WTC11 (cell line): ENCODE measurements around the gene DENND6A. TPM values are rescaled to one million over a fixed set of nuclear protein-coding genes. Genes with fewer than 3 reads are reported as not detected.

Experiments
- ATAC-seq: fragments of 200-7000 bp; cut with Tn5 transposase; 2 replicates; pipeline ENCODE4 v1.10.0; 2021; ENCODE audit warnings: mild to moderate bottlenecking, moderate library complexity
- CTCF ChIA-PET: fragments of 300-600 bp; sonication (Branson Sonifier 250); formaldehyde crosslinking; loops from one replicate; lab custom pipeline; 2021; ENCODE audit warnings: antibody characterized with exemption; lab: Charles Lee
- POLR2A ChIA-PET: fragments of 350-600 bp; sonication (Branson Sonifier 250); formaldehyde crosslinking; loops from one replicate; lab custom pipeline; 2021; ENCODE audit warnings: antibody characterized with exemption; lab: Charles Lee
- DNase-seq: peaks from one replicate; pipeline ENCODE4 v3.0.0; 2021; ENCODE audit warnings: low spot score
- H3K27ac Mint-ChIP-seq: 2 replicates; pipeline ENCODE4 v1.8.0; 2021; ENCODE audit warnings: mixed read lengths
- H3K27me3 Mint-ChIP-seq: 2 replicates; pipeline ENCODE4 v1.8.0; 2021; ENCODE audit warnings: low read depth, mild to moderate bottlenecking, moderate library complexity, mixed read lengths
- H3K36me3 Mint-ChIP-seq: 2 replicates; pipeline ENCODE4 v1.8.0; 2021; ENCODE audit warnings: mixed read lengths
- H3K4me1 Mint-ChIP-seq: 2 replicates; pipeline ENCODE4 v1.8.0; 2022; ENCODE audit warnings: mixed read lengths
- H3K4me3 Mint-ChIP-seq: 2 replicates; pipeline ENCODE4 v1.8.0; 2021; ENCODE audit warnings: mild to moderate bottlenecking, moderate library complexity, mixed read lengths
- H3K9me3 Mint-ChIP-seq: 2 replicates; pipeline ENCODE4 v1.8.0; 2021; ENCODE audit warnings: mixed read lengths
- CREM ChIP-seq: sonication (generic); formaldehyde crosslinking; IDR thresholded peaks from 2 replicates; pipeline ENCODE4 v1.8.1; 2022; ENCODE audit warnings: mild to moderate bottlenecking, missing genetic modification reagents, moderate library complexity
- ELF4 ChIP-seq: sonication (generic); formaldehyde crosslinking; IDR thresholded peaks from 2 replicates; pipeline ENCODE4 v1.8.1; 2022; ENCODE audit warnings: low read depth, mild to moderate bottlenecking, moderate library complexity, missing genetic modification reagents
- EMX1 ChIP-seq: fragments of 250-450 bp; sonication (Bioruptor Pico); IDR thresholded peaks from 2 replicates; pipeline ENCODE4 v1.8.0; 2021; ENCODE audit warnings: mild to moderate bottlenecking
- ESRRA ChIP-seq: sonication (generic); formaldehyde crosslinking; IDR thresholded peaks from 2 replicates; pipeline ENCODE4 v1.8.1; 2022; ENCODE audit warnings: mild to moderate bottlenecking, missing genetic modification reagents, borderline replicate concordance
- ETV6 ChIP-seq: sonication (generic); formaldehyde crosslinking; IDR thresholded peaks from 2 replicates; pipeline ENCODE4 v1.8.1; 2022; ENCODE audit warnings: mild to moderate bottlenecking, missing genetic modification reagents
- FOXJ3 ChIP-seq: sonication (generic); formaldehyde crosslinking; IDR thresholded peaks from 2 replicates; pipeline ENCODE4 v1.9.0; 2021; ENCODE audit warnings: missing genetic modification reagents, mild to moderate bottlenecking, borderline replicate concordance
- IRF2 ChIP-seq: sonication (generic); formaldehyde crosslinking; IDR thresholded peaks from 2 replicates; pipeline ENCODE4 v1.8.0; 2022; ENCODE audit warnings: low read depth, missing genetic modification reagents, borderline replicate concordance
- JUN ChIP-seq: sonication (generic); formaldehyde crosslinking; IDR thresholded peaks from 2 replicates; pipeline ENCODE4 v1.8.0; 2023; ENCODE audit warnings: mild to moderate bottlenecking, missing genetic modification reagents
- KAT7 ChIP-seq: sonication (generic); formaldehyde crosslinking; IDR thresholded peaks from 2 replicates; pipeline ENCODE4 v1.8.1; 2023; ENCODE audit warnings: missing genetic modification reagents, mild to moderate bottlenecking, borderline replicate concordance
- MXD4 ChIP-seq: fragments of 250-450 bp; sonication (Bioruptor Pico); IDR thresholded peaks from 2 replicates; pipeline ENCODE4 v1.8.0; 2021; ENCODE audit warnings: mild to moderate bottlenecking, moderate library complexity, borderline replicate concordance
- NFATC4 ChIP-seq: fragments of 250-450 bp; sonication (Bioruptor Pico); IDR thresholded peaks from 2 replicates; pipeline ENCODE4 v1.9.0; 2021; ENCODE audit warnings: mild to moderate bottlenecking
- NFYB ChIP-seq: sonication (generic); formaldehyde crosslinking; conservative IDR thresholded peaks from 2 replicates; pipeline ENCODE4 v1.8.0; 2022; ENCODE audit warnings: low read depth, missing genetic modification reagents
- NR1H2 ChIP-seq: sonication (generic); formaldehyde crosslinking; IDR thresholded peaks from 2 replicates; pipeline ENCODE4 v1.9.0; 2021; ENCODE audit warnings: mild to moderate bottlenecking, moderate library complexity, missing genetic modification reagents
- OVOL2 ChIP-seq: fragments of 250-450 bp; sonication (Bioruptor Pico); IDR thresholded peaks from 2 replicates; pipeline ENCODE4 v1.9.0; 2021; ENCODE audit warnings: mild to moderate bottlenecking, borderline replicate concordance
- SMAD4 ChIP-seq: sonication (generic); formaldehyde crosslinking; IDR thresholded peaks from 2 replicates; pipeline ENCODE4 v1.8.0; 2022; ENCODE audit warnings: mild to moderate bottlenecking, missing genetic modification reagents
- SOX15 ChIP-seq: fragments of 250-450 bp; sonication (Bioruptor Pico); IDR thresholded peaks from 2 replicates; pipeline ENCODE4 v1.9.0; 2021; ENCODE audit warnings: mild to moderate bottlenecking
- ZBTB21 ChIP-seq: sonication (generic); formaldehyde crosslinking; IDR thresholded peaks from 2 replicates; pipeline ENCODE4 v1.8.1; 2023; ENCODE audit warnings: mild to moderate bottlenecking, missing genetic modification reagents, borderline replicate concordance
- ZNF219 ChIP-seq: sonication (generic); formaldehyde crosslinking; IDR thresholded peaks from 2 replicates; pipeline ENCODE4 v1.8.0; 2023; ENCODE audit warnings: missing genetic modification reagents, mild to moderate bottlenecking, borderline replicate concordance
- ZNF263 ChIP-seq: sonication (generic); formaldehyde crosslinking; IDR thresholded peaks from 2 replicates; pipeline ENCODE4 v1.8.1; 2022; ENCODE audit warnings: low read depth, mild to moderate bottlenecking, moderate library complexity, missing genetic modification reagents
- ZNF396 ChIP-seq: fragments of 250-450 bp; sonication (Bioruptor Pico); IDR thresholded peaks from 2 replicates; pipeline ENCODE4 v1.8.0; 2021; ENCODE audit warnings: mild to moderate bottlenecking, moderate library complexity, borderline replicate concordance
- total RNA-seq: library from RNA; stranded (reverse); gene quantifications from 3 replicates; pipeline ENCODE4 v1.2.3, GENCODE V29; 2021
- TF ChIP-seq, protein P1 (sequence below): sonication (generic); formaldehyde crosslinking; IDR thresholded peaks from 2 replicates; pipeline ENCODE4 v1.8.1; 2023; ENCODE audit warnings: mild to moderate bottlenecking, missing genetic modification reagents
- TF ChIP-seq, protein P2 (sequence below): sonication (generic); formaldehyde crosslinking; IDR thresholded peaks from 2 replicates; pipeline ENCODE4 v1.8.1; 2022; ENCODE audit warnings: mild to moderate bottlenecking, moderate library complexity, missing genetic modification reagents
- TF ChIP-seq, protein P3 (sequence below): sonication (generic); formaldehyde crosslinking; IDR thresholded peaks from 2 replicates; pipeline ENCODE4 v1.8.1; 2022; ENCODE audit warnings: mild to moderate bottlenecking, missing genetic modification reagents, moderate library complexity, borderline replicate concordance
- TF ChIP-seq, protein P4 (sequence below): sonication (generic); formaldehyde crosslinking; IDR thresholded peaks from 2 replicates; pipeline ENCODE4 v1.8.1; 2023; ENCODE audit warnings: mild to moderate bottlenecking, missing genetic modification reagents, moderate library complexity
- TF ChIP-seq, protein P5 (sequence below): fragments of 250-450 bp; sonication (Bioruptor Pico); IDR thresholded peaks from 2 replicates; pipeline ENCODE4 v1.9.0; 2021; ENCODE audit warnings: mild to moderate bottlenecking
- TF ChIP-seq, protein P6 (sequence below): sonication (generic); formaldehyde crosslinking; IDR thresholded peaks from 2 replicates; pipeline ENCODE4 v1.8.0; 2022; ENCODE audit warnings: mild to moderate bottlenecking, missing genetic modification reagents
- TF ChIP-seq, protein P7 (sequence below): fragments of 250-450 bp; sonication (Bioruptor Pico); IDR thresholded peaks from 2 replicates; pipeline ENCODE4 v1.9.0; 2021; ENCODE audit warnings: moderate library complexity, mild to moderate bottlenecking, inconsistent platforms, borderline replicate concordance

The DENND6A gene
- total RNA-seq, 1 experiment from 2014 or later, result 13.9 TPM

DNA sequence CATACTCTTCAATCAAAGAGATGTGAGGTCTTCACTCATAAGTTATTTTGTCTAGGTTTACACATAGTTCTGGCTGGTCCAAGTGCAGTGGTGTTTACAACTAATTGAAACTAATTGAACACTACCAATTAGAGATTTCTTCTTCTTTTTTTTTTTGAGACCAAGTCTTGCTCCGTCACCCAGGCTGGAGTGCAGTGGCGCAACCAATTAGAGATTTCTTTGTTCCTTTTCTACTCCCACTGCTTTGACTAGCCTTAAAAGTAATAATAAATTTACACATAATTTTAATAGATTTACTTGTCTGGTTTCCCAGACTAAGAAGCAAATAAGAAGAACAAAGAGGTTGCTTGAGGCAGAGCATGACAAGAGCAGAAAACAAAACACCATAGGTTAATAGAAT, 6.7 kb upstream of the DENND6A start (continued):
- TF ChIP-seq, protein P1, sequence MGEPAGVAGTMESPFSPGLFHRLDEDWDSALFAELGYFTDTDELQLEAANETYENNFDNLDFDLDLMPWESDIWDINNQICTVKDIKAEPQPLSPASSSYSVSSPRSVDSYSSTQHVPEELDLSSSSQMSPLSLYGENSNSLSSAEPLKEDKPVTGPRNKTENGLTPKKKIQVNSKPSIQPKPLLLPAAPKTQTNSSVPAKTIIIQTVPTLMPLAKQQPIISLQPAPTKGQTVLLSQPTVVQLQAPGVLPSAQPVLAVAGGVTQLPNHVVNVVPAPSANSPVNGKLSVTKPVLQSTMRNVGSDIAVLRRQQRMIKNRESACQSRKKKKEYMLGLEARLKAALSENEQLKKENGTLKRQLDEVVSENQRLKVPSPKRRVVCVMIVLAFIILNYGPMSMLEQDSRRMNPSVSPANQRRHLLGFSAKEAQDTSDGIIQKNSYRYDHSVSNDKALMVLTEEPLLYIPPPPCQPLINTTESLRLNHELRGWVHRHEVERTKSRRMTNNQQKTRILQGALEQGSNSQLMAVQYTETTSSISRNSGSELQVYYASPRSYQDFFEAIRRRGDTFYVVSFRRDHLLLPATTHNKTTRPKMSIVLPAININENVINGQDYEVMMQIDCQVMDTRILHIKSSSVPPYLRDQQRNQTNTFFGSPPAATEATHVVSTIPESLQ (CRISPR knock-in tag), result no peak

DNA sequence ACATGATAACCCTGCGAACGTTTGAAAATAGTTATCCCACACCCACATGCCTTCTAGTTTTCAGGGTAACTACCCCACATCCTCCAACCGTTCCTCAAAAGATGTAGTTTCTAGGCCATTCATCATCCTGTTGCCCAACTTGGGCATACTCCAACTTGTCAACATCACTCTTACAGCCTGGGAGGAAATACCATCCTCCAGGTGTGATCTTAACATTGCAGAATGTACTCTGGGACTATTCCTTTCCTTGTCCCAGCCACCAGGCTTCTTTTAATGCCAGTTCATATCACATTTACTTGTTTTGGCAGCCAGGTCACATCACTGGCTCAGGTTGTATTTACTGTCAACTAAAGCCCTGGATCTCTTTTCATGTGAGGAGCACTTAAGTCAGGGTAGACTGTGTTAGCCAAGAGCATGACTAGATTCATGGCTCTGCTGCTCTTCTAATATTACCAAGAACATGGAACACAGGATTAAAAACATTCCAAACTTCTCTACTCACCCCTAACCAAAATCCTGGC, 4.0 kb upstream of the DENND6A start:
- CTCF ChIA-PET, result no interaction called here
- Mint-ChIP-seq H3K27me3 (no peaks in the 10 kb centered on the region), H3K36me3 (no peaks in the 10 kb centered on the region), H3K27ac (no peak overlapping the region), H3K4me1 (no peaks in the 10 kb centered on the region; the same call in 1 of the 2 replicates), H3K4me3 (no peak overlapping the region), H3K9me3 (no peaks in the 10 kb centered on the region)
- DNase-seq, result no peak
- ATAC-seq, result no peak
- TF ChIP-seq, protein P2, sequence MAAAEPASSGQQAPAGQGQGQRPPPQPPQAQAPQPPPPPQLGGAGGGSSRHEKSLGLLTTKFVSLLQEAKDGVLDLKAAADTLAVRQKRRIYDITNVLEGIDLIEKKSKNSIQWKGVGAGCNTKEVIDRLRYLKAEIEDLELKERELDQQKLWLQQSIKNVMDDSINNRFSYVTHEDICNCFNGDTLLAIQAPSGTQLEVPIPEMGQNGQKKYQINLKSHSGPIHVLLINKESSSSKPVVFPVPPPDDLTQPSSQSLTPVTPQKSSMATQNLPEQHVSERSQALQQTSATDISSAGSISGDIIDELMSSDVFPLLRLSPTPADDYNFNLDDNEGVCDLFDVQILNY (CRISPR knock-in tag), result no peak
- TF ChIP-seq ZNF263, result no peak
- no peak for TF ChIP-seq ZNF219 (CRISPR knock-in tag)
- TF ChIP-seq NFYB (CRISPR knock-in tag), result no peak
- TF ChIP-seq ZNF396 (CRISPR knock-in tag), result no peak
- TF ChIP-seq, protein P3, sequence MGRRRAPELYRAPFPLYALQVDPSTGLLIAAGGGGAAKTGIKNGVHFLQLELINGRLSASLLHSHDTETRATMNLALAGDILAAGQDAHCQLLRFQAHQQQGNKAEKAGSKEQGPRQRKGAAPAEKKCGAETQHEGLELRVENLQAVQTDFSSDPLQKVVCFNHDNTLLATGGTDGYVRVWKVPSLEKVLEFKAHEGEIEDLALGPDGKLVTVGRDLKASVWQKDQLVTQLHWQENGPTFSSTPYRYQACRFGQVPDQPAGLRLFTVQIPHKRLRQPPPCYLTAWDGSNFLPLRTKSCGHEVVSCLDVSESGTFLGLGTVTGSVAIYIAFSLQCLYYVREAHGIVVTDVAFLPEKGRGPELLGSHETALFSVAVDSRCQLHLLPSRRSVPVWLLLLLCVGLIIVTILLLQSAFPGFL (CRISPR knock-in tag), result no peak
- TF ChIP-seq FOXJ3 (CRISPR knock-in tag), result no peak
- TF ChIP-seq JUN (CRISPR knock-in tag), result no peak
- TF ChIP-seq, protein P4, sequence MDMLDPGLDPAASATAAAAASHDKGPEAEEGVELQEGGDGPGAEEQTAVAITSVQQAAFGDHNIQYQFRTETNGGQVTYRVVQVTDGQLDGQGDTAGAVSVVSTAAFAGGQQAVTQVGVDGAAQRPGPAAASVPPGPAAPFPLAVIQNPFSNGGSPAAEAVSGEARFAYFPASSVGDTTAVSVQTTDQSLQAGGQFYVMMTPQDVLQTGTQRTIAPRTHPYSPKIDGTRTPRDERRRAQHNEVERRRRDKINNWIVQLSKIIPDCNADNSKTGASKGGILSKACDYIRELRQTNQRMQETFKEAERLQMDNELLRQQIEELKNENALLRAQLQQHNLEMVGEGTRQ (CRISPR knock-in tag), result no peak
- TF ChIP-seq, protein P5, sequence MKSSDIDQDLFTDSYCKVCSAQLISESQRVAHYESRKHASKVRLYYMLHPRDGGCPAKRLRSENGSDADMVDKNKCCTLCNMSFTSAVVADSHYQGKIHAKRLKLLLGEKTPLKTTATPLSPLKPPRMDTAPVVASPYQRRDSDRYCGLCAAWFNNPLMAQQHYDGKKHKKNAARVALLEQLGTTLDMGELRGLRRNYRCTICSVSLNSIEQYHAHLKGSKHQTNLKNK, result no peak
- TF ChIP-seq ZBTB21 (CRISPR knock-in tag), result no peak
- TF ChIP-seq IRF2, result no peak
- POLR2A ChIA-PET, result no interaction called here

DNA sequence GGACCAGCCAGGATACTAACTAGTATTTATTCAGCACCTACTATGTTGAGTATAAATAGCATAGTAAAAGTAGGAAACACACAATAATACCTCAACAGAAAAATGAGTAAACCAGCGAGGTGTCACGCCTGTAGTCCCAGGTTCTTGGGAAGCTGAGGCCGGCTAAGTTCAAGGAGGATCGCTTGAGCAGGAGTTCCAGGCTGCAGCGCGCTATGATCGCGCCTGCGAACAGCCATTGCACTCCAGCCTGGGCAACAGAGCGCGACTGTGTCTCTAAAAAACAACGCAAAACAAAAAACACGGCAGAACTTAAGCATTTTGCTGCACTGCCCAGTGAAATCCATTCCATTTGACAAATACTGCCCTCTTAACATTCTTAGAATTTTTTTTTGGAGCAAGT, 1.3 kb upstream of the DENND6A start:
- ChIA-PET POLR2A (no interaction called here), CTCF (no interaction called here)
- no peak for DNase-seq
- Mint-ChIP-seq H3K27ac (no peak overlapping the region), H3K27me3 (no peaks in the 10 kb centered on the region), H3K36me3 (no peaks in the 10 kb centered on the region), H3K4me3 (peak overlapping the region; percentile 88), H3K9me3 (no peaks in the 10 kb centered on the region), H3K4me1 (peaks cover 13% of the 10 kb centered on the region)
- no peak for ATAC-seq
- TF ChIP-seq CREM, result no peak
- TF ChIP-seq NFYB (CRISPR knock-in tag), result no peak
- TF ChIP-seq ELF4 (CRISPR knock-in tag), result no peak
- no peak for TF ChIP-seq OVOL2 (CRISPR knock-in tag)
- TF ChIP-seq, protein P6, sequence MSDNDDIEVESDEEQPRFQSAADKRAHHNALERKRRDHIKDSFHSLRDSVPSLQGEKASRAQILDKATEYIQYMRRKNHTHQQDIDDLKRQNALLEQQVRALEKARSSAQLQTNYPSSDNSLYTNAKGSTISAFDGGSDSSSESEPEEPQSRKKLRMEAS (CRISPR knock-in tag), result no peak
- TF ChIP-seq, protein P7, sequence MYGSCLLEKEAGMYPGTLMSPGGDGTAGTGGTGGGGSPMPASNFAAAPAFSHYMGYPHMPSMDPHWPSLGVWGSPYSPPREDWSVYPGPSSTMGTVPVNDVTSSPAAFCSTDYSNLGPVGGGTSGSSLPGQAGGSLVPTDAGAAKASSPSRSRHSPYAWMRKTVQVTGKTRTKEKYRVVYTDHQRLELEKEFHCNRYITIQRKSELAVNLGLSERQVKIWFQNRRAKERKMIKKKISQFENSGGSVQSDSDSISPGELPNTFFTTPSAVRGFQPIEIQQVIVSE (CRISPR knock-in tag), result no peak
- TF ChIP-seq KAT7, result no peak
- TF ChIP-seq NR1H2 (CRISPR knock-in tag), result no peak
- TF ChIP-seq EMX1 (CRISPR knock-in tag), result no peak
- no peak for TF ChIP-seq ETV6 (CRISPR knock-in tag)
- TF ChIP-seq SOX15 (CRISPR knock-in tag), result no peak
- no peak for TF ChIP-seq NFATC4 (CRISPR knock-in tag)
- no peak for TF ChIP-seq MXD4
- TF ChIP-seq ESRRA, result no peak
- TF ChIP-seq SMAD4 (CRISPR knock-in tag), result no peak
- TF ChIP-seq, protein P1 (CRISPR knock-in tag), result no peak
